Measurements from ENCODE around the gene ALKBH3. TPM values are rescaled to one million over a fixed set of nuclear protein-coding genes. Genes with fewer than 3 reads are reported as not detected.

Gene ALKBH3
- total RNA-seq, 1 donor, result 28.3 TPM

- DNase-seq (ENCODE audit: low read depth in 2 of 3, low spot score in 2 of 3), result no peak
Observed at GRCh38 chr11:43955381-43956118, 74.9 kb downstream of the ALKBH3 start.

- DNase-seq (ENCODE audit: low read depth in 2 of 3, low spot score in 2 of 3), result no peak
Observed at GRCh38 chr11:43957571-43957970, 76.9 kb downstream of the ALKBH3 start.

GRCh38 chr11:43959321-43959995 is 78.8 kb downstream of the ALKBH3 start:
- no peak for DNase-seq (ENCODE audit: low read depth in 2 of 3, low spot score in 2 of 3)

GRCh38 chr11:43962383-43963278 is 82.0 kb downstream of the ALKBH3 start:
- DNase-seq (ENCODE audit: low read depth in 2 of 3, low spot score in 2 of 3), result no peak

- DNase-seq (ENCODE audit: low read depth in 2 of 3, low spot score in 2 of 3), result no peak
Observed at GRCh38 chr11:43963279-43963620, 82.6 kb downstream of the ALKBH3 start.

GRCh38 chr11:43967661-43968060 is 87.0 kb downstream of the ALKBH3 start:
- DNase-seq (ENCODE audit: low read depth in 2 of 3, low spot score in 2 of 3), result no peak

- no peak for DNase-seq (ENCODE audit: low read depth in 2 of 3, low spot score in 2 of 3)
Observed at GRCh38 chr11:43968719-43969118, 88.1 kb downstream of the ALKBH3 start.

GRCh38 chr11:43969543-43969942 is 88.9 kb downstream of the ALKBH3 start:
- no peak for DNase-seq (ENCODE audit: low read depth in 2 of 3, low spot score in 2 of 3)

Other genes starting within 250 kb of the ALKBH3 start
- gene HSD17B12, start 200.1 kb upstream of the ALKBH3 start, total RNA-seq, result 37.4 TPM
- 2.2 TPM for gene C11orf96, start 61.8 kb downstream of the ALKBH3 start, total RNA-seq
- not detected for gene ACCSL, start 167.2 kb downstream of the ALKBH3 start, total RNA-seq
- 47.4 TPM for gene ACCS, start 185.4 kb downstream of the ALKBH3 start, total RNA-seq
- 65.2 TPM for gene EXT2, start 214.8 kb downstream of the ALKBH3 start, total RNA-seq

Data from hematopoietic multipotent progenitor cell (in vitro differentiated cells).